PFSK-1 (cell line): ENCODE results near the gene HERC5.
A peak's percentile ranks its signal among the peaks of the same experiment; 100 is the strongest.

ENCODE experiments used
- POLR2AphosphoS5 ChIP-seq: IDR thresholded peaks from 2 replicates; pipeline ENCODE4 v1.6.1; 2012; ENCODE audit warnings: low read depth, mild to moderate bottlenecking, control low read depth, low read length, moderate library complexity
- REST ChIP-seq, 2 experiments: IDR thresholded peaks; 2 replicates each; pipeline versions ENCODE4 v1.6.1 to v1.8.0; 2011 to 2012; ENCODE audit warnings: low read depth in 2 of 2, low read length in 2 of 2, control low read depth in 1 of 2, inconsistent platforms in 1 of 2, mild to moderate bottlenecking in 1 of 2, moderate library complexity in 1 of 2; ENCODE audit not compliant: insufficient read depth in 1 of 2

GRCh38 chr4:88523325-88524129 lies 66.6 kb downstream of the HERC5 start, which contains the start of gene PYURF:
- peak; percentile 88 for TF ChIP-seq POLR2AphosphoS5
- TF ChIP-seq REST (IDR thresholded peaks at IDR 0.05; ENCODE audit: insufficient read depth in 1 of 2, low read depth in 2 of 2, low read length in 2 of 2), result peak in 1 of 2 experiments; percentile 25; a peak in 1 of 4 replicates
